Measurements from ENCODE around the gene SIRT7.

The SIRT7 gene

GRCh38 chr17:81904600-81905423, 13.2 kb downstream of the SIRT7 start:
- no peak for DNase-seq

- no peak for DNase-seq
Observed at GRCh38 chr17:81903896-81904599, 13.9 kb downstream of the SIRT7 start.

- DNase-seq, result no peak
Observed at GRCh38 chr17:81903415-81903831, 14.6 kb downstream of the SIRT7 start.

- DNase-seq, result no peak
Observed at GRCh38 chr17:81902653-81903414, 15.1 kb downstream of the SIRT7 start.

GRCh38 chr17:81902023-81902652, 15.8 kb downstream of the SIRT7 start, which contains the start of gene NPB:
TSS of gene NPB (plus strand) at chr17:81902238. CDS start at chr17:81902278, 40 bp downstream.
- no peak for DNase-seq

GRCh38 chr17:81901167-81902022, 16.6 kb downstream of the SIRT7 start:
- no peak for DNase-seq

GRCh38 chr17:81900181-81900820, 17.7 kb downstream of the SIRT7 start:
- DNase-seq, result no peak

GRCh38 chr17:81899514-81900166, 18.3 kb downstream of the SIRT7 start:
- no peak for DNase-seq

GRCh38 chr17:81898885-81899284, 19.1 kb downstream of the SIRT7 start:
- no peak for DNase-seq

GRCh38 chr17:81898029-81898866, 19.7 kb downstream of the SIRT7 start:
- DNase-seq, result no peak

- DNase-seq, result no peak
Observed at GRCh38 chr17:81895400-81895799, 22.6 kb downstream of the SIRT7 start.

- no peak for DNase-seq
Observed at GRCh38 chr17:81891303-81891552, 26.7 kb downstream of the SIRT7 start.

- DNase-seq, result no peak
Observed at GRCh38 chr17:81890447-81891302, 27.3 kb downstream of the SIRT7 start.

- no peak for DNase-seq
Observed at GRCh38 chr17:81889602-81890001, 28.4 kb downstream of the SIRT7 start.

- DNase-seq, result no peak
Observed at GRCh38 chr17:81888988-81889595, 28.9 kb downstream of the SIRT7 start.

GRCh38 chr17:81888105-81888987, 29.6 kb downstream of the SIRT7 start:
- DNase-seq, result no peak

- DNase-seq, result no peak
Observed at GRCh38 chr17:81885869-81886548, 32.0 kb downstream of the SIRT7 start.
